H9 (cell line): Measurements from ENCODE around the gene TMEM154. TPM values are rescaled to one million over a fixed set of nuclear protein-coding genes. Genes with fewer than 3 reads are reported as not detected.

Experiments
- DNase-seq: peaks from one replicate; pipeline ENCODE4 v3.0.0-alpha.2; 2017
- H2AFZ ChIP-seq: one replicate; pipeline ENCODE4 v1.6.1; 2013; ENCODE audit warnings: mild to moderate bottlenecking, low read length, control low read depth, moderate library complexity
- H2AK5ac ChIP-seq: 2 replicates; pipeline ENCODE4 v1.6.1; 2013; ENCODE audit warnings: low read length, control low read depth, mixed read lengths; ENCODE audit not compliant: insufficient read length
- H2BK120ac ChIP-seq: one replicate; pipeline ENCODE4 v1.6.1; 2013; ENCODE audit warnings: low read depth, mild to moderate bottlenecking, low read length, control low read depth, inconsistent platforms; ENCODE audit not compliant: poor library complexity, severe bottlenecking
- H2BK12ac ChIP-seq: 2 replicates; pipeline ENCODE4 v1.6.1; 2013; ENCODE audit warnings: low read length, control low read depth, mixed read lengths, low read depth; ENCODE audit not compliant: insufficient read length
- H2BK15ac ChIP-seq: 2 replicates; pipeline ENCODE4 v1.6.1; 2013; ENCODE audit warnings: low read depth, low read length, control low read depth
- H2BK20ac ChIP-seq: one replicate; pipeline ENCODE4 v1.6.1; 2013; ENCODE audit warnings: low read depth, mild to moderate bottlenecking, low read length, control low read depth, inconsistent platforms; ENCODE audit not compliant: poor library complexity, severe bottlenecking
- H2BK5ac ChIP-seq: 2 replicates; pipeline ENCODE4 v1.6.1; 2013; ENCODE audit warnings: low read length, control low read depth, mixed read lengths; ENCODE audit not compliant: insufficient read length
- H3K14ac ChIP-seq: 2 replicates; pipeline ENCODE4 v1.6.1; 2013; ENCODE audit warnings: low read length, control low read depth; ENCODE audit not compliant: insufficient read depth
- H3K18ac ChIP-seq: 2 replicates; pipeline ENCODE4 v1.6.1; 2013; ENCODE audit warnings: low read depth, mild to moderate bottlenecking, mixed read lengths, low read length, control low read depth; ENCODE audit not compliant: insufficient read length
- H3K23ac ChIP-seq: 2 replicates; pipeline ENCODE4 v1.6.1; 2013; ENCODE audit warnings: low read length, control low read depth, mixed read lengths, low read depth; ENCODE audit not compliant: insufficient read length
- H3K23me2 ChIP-seq: 2 replicates; pipeline ENCODE4 v1.6.1; 2013; ENCODE audit warnings: low read depth, mild to moderate bottlenecking, mixed read lengths, low read length, control low read depth; ENCODE audit not compliant: insufficient read length, poor library complexity, severe bottlenecking
- H3K27ac ChIP-seq: 2 replicates; pipeline ENCODE4 v1.5.1; 2013; ENCODE audit warnings: low read length, control low read depth, mixed read lengths, low read depth; ENCODE audit not compliant: insufficient read length
- H3K27me3 ChIP-seq: 2 replicates; pipeline ENCODE4 v1.6.1; 2013; ENCODE audit warnings: low read length, control low read depth, inconsistent platforms; ENCODE audit not compliant: insufficient read depth
- H3K4ac ChIP-seq: 2 replicates; pipeline ENCODE4 v1.6.1; 2013; ENCODE audit warnings: low read depth, mild to moderate bottlenecking, control low read depth, inconsistent platforms, low read length, moderate library complexity
- H3K4me1 ChIP-seq: 2 replicates; pipeline ENCODE4 v1.6.1; 2013; ENCODE audit warnings: low read length, control low read depth, inconsistent platforms; ENCODE audit not compliant: insufficient read depth
- H3K4me2 ChIP-seq: 2 replicates; pipeline ENCODE4 v1.6.1; 2013; ENCODE audit warnings: low read length, control low read depth, mixed read lengths; ENCODE audit not compliant: insufficient read length, insufficient read depth
- H3K56ac ChIP-seq: 2 replicates; pipeline ENCODE4 v1.6.1; 2013; ENCODE audit warnings: low read depth, mild to moderate bottlenecking, mixed read lengths, low read length, control low read depth; ENCODE audit not compliant: insufficient read length
- H3K79me1 ChIP-seq: 2 replicates; pipeline ENCODE4 v1.6.1; 2013; ENCODE audit warnings: low read depth, mild to moderate bottlenecking, moderate library complexity, low read length, control low read depth, inconsistent platforms; ENCODE audit not compliant: insufficient read depth, poor library complexity, severe bottlenecking
- H3K79me2 ChIP-seq: 2 replicates; pipeline ENCODE4 v1.6.1; 2013; ENCODE audit warnings: low read length, control low read depth, inconsistent platforms; ENCODE audit not compliant: insufficient read depth
- H3K9ac ChIP-seq: 2 replicates; pipeline ENCODE4 v1.6.1; 2013; ENCODE audit warnings: low read length, control low read depth, mixed read lengths; ENCODE audit not compliant: insufficient read length; ENCODE audit errors: extremely low read depth
- H3K9me3 ChIP-seq: one replicate; pipeline ENCODE4 v1.6.1; 2013; ENCODE audit warnings: low read depth, low read length, inconsistent platforms; ENCODE audit not compliant: control insufficient read depth
- H3T11ph ChIP-seq: one replicate; pipeline ENCODE4 v1.6.1; 2013; ENCODE audit warnings: mild to moderate bottlenecking, low read length, control low read depth, inconsistent platforms
- H4K20me1 ChIP-seq: one replicate; pipeline ENCODE4 v1.6.1; 2013; ENCODE audit not compliant: control insufficient read depth, insufficient read length, insufficient read depth
- H4K5ac ChIP-seq: 2 replicates; pipeline ENCODE4 v1.6.1; 2013; ENCODE audit warnings: low read depth, mild to moderate bottlenecking, mixed read lengths, low read length, control low read depth; ENCODE audit not compliant: insufficient read length
- H4K8ac ChIP-seq: replicated peaks from 2 replicates; pipeline ENCODE4 v1.6.1; 2013; ENCODE audit warnings: low read length, control low read depth, mixed read lengths, low read depth; ENCODE audit not compliant: insufficient read length
- H4K91ac ChIP-seq: 2 replicates; pipeline ENCODE4 v1.6.1; 2013; ENCODE audit warnings: low read depth, mild to moderate bottlenecking, moderate library complexity, mixed read lengths, low read length, control low read depth; ENCODE audit not compliant: insufficient read length
- H3K27ac Mint-ChIP-seq, 3 experiments: 2 replicates in 2 of 3; 3 replicates in 1 of 3; pipeline ENCODE4 v1.8.0; 2020 to 2021; ENCODE audit warnings: mixed read lengths in 3 of 3, mild to moderate bottlenecking in 1 of 3, moderate library complexity in 1 of 3
- H3K27me3 Mint-ChIP-seq: 2 replicates; pipeline ENCODE4 v1.8.0; 2021; ENCODE audit warnings: low read depth, mild to moderate bottlenecking, moderate library complexity, mixed read lengths
- H3K36me3 Mint-ChIP-seq, 3 experiments: 2 replicates in 2 of 3; 3 replicates in 1 of 3; pipeline ENCODE4 v1.8.0; 2020 to 2021; ENCODE audit warnings: low read depth in 3 of 3, mixed read lengths in 3 of 3; ENCODE audit not compliant: insufficient read depth in 1 of 3
- H3K4me1 Mint-ChIP-seq, 2 experiments: 2 replicates each; pipeline ENCODE4 v1.8.0; 2020; ENCODE audit warnings: mixed read lengths in 2 of 2
- H3K4me3 Mint-ChIP-seq, 2 experiments: 2 replicates in 1 of 2; 3 replicates in 1 of 2; pipeline ENCODE4 v1.8.0; 2020 to 2021; ENCODE audit warnings: mild to moderate bottlenecking in 2 of 2, mixed read lengths in 2 of 2, moderate library complexity in 1 of 2
- H3K9me3 Mint-ChIP-seq, 2 experiments: 2 replicates in 1 of 2; 3 replicates in 1 of 2; pipeline ENCODE4 v1.8.0; 2020; ENCODE audit warnings: mild to moderate bottlenecking in 2 of 2, mixed read lengths in 2 of 2, moderate library complexity in 1 of 2
- WGBS: extraction: QIAGEN DNeasy Blood & Tissue Kit; methylation state at CpG from one replicate; pipeline ENCODE4 v1.1.7; 2013; ENCODE audit warnings: missing lambda C conversion rate, low lambda C conversion rate, mixed read lengths; ENCODE audit not compliant: insufficient read length; ENCODE audit errors: extremely low coverage; 5-methylcytosine and 5-hydroxymethylcytosine counted together
- total RNA-seq: library from RNA; stranded (reverse); gene quantifications from 2 replicates; pipeline ENCODE4 v1.2.1, GENCODE V29; 2021
- TF ChIP-seq, protein P1 (sequence below): fragments of 200-600 bp; sonication (generic); conservative IDR thresholded peaks from 3 replicates; pipeline ENCODE4 v1.8.0; 2021; ENCODE audit warnings: antibody characterized with exemption, mild to moderate bottlenecking

Gene TMEM154
- total RNA-seq, 1 experiment from 2014 or later, result 1.7 TPM

DNA sequence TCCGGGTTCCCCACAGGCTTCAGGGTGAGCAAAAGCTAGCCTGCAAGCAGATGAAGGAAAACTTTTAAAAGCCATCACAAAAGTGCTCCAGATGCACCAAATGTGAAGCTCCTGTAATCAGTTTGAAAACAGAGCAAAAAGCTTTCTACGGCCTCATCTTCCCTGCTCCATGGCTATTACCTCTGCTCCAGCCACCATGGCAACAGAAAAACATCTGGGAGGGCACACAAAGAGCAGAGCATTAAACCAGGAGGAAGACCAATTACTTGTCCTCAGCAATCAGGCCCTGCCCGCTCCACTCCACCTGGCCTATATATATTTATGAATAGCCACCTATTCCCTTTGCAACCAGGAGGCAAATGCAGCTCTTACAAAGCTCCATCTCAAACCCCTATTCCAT lies 33.6 kb downstream of the TMEM154 start:
- Histone ChIP-seq H3K14ac (no peak overlapping the region), H3K4me2 (no peak overlapping the region), H2BK120ac (no peak overlapping the region), H3K4ac (no peak overlapping the region), H3K4me1 (peaks cover 3% of the 10 kb centered on the region; the same call in 1 of the 2 replicates), H4K8ac (no peak overlapping the region), H2AK5ac (no peak overlapping the region), H3K23me2 (no peaks in the 10 kb centered on the region), H2AFZ (no peak overlapping the region), H2BK15ac (no peak overlapping the region), H4K91ac (no peak overlapping the region), H3K9ac (no peak overlapping the region), H3K18ac (no peak overlapping the region), H3K56ac (no peak overlapping the region), H3K79me1 (no peaks in the 10 kb centered on the region), H3K27me3 (no peaks in the 10 kb centered on the region), H3K9me3 (no peaks in the 10 kb centered on the region), H3K23ac (no peak overlapping the region), H4K20me1 (no peaks in the 10 kb centered on the region), H3T11ph (no peak overlapping the region), H2BK20ac (no peak overlapping the region), H2BK12ac (no peak overlapping the region), H3K27ac (no peak overlapping the region), H2BK5ac (no peak overlapping the region), H4K5ac (no peak overlapping the region), H3K79me2 (no peaks in the 10 kb centered on the region)
- Mint-ChIP-seq H3K27ac (no peak overlapping the region), H3K27me3 (no peaks in the 10 kb centered on the region), H3K4me3 (no peak overlapping the region), H3K36me3 (no peaks in the 10 kb centered on the region; a peak in 1 of 7 replicates), H3K4me1 (peaks cover 28 to 32% of the 10 kb centered on the region in 2 experiments), H3K9me3 (no peaks in the 10 kb centered on the region)
- no CpG with 5 or more reads among the region's 3 CpGs for WGBS
- DNase-seq, result no peak
- TF ChIP-seq, protein P1, sequence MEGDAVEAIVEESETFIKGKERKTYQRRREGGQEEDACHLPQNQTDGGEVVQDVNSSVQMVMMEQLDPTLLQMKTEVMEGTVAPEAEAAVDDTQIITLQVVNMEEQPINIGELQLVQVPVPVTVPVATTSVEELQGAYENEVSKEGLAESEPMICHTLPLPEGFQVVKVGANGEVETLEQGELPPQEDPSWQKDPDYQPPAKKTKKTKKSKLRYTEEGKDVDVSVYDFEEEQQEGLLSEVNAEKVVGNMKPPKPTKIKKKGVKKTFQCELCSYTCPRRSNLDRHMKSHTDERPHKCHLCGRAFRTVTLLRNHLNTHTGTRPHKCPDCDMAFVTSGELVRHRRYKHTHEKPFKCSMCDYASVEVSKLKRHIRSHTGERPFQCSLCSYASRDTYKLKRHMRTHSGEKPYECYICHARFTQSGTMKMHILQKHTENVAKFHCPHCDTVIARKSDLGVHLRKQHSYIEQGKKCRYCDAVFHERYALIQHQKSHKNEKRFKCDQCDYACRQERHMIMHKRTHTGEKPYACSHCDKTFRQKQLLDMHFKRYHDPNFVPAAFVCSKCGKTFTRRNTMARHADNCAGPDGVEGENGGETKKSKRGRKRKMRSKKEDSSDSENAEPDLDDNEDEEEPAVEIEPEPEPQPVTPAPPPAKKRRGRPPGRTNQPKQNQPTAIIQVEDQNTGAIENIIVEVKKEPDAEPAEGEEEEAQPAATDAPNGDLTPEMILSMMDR, result no peak
